DMS 273 (cell line): ENCODE results near the gene RMP24.
A peak's percentile ranks its signal among the peaks of the same experiment; 100 is the strongest.

Source experiments
- DNase-seq: peaks from one replicate; lab custom pipeline; 2025; ENCODE audit not compliant: unreplicated experiment; lab: John Stamatoyannopoulos, UW

RMP24 gene

DNA sequence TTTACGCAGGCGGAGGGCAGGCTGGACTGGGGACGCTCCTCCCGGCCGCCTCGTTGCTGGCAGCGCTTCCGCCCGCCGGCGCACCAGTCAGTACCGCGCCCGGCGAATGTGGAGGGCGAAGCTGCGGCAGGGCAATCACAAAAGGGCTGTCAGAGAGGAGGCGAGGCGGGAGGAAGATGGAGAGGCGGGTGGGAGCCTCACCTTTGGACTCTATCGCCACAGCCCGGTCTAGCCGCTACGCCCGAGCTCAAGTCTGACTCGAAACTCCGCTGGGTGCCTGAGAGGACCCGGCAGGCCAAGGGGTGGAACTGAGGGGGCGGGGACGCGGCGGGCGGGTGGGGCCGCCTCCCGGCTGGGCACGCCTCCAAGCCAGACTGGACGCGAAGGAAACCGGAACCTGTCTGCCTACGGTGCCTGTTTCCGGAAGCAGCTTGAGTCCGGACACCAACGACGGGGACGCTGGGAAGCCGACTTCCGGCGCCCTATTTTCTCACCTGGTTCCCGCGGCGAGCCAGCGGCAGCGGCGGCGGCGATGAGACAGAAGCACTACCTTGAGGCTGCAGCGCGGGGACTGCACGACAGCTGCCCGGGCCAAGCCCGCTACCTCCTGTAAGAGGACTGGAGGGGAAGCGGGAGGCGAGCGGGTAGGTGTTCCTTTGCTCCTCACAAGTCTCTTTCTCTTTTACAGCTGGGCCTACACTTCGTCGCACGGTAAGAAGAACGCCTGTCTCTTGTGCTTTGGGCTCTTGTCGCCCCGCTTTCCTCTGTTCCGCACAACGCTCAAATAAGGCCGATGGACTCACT lies at the start of gene RMP24:
TSS of gene RMP24 (plus strand) at position 483 of the 804 bp plus-strand sequence.
- DNase-seq, result peak; percentile 98

DNA sequence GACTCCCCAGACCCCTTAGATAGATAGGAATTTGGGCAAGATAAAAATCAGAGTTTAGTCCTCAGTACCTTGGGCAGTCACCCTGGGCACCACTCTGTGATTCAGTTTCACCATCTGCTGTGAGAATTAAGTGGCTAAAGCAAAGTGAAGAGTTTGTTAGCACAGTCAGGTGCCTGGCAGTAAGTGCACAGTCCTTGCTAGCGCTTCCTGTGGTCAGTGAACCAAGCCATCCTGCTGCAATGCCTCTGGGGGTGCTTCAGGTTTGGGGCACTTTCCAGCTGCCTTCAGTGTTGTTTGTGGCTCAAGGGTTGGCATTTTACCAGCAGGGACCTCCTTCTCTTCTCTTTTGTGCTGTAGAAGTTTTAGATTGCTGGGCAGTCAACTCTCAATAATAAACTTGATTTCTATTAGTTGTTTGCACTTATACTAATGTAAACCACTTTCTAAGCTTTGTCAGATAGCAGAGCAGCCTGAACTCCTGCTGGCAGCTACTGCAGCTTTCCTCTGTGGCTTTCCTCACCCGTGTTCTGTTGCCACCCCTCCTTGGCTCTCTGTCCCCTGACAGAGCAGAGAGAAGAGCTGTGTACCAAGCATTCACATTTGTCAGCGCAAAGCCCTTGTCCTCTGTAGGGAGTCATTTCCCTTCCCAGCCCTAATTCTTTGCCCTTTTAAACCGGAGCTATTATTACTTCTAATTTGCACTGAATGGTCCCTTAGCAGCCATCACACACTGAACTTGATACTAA lies 48.4 kb upstream of the RMP24 start:
- DNase-seq, result peak; percentile 45

DNA sequence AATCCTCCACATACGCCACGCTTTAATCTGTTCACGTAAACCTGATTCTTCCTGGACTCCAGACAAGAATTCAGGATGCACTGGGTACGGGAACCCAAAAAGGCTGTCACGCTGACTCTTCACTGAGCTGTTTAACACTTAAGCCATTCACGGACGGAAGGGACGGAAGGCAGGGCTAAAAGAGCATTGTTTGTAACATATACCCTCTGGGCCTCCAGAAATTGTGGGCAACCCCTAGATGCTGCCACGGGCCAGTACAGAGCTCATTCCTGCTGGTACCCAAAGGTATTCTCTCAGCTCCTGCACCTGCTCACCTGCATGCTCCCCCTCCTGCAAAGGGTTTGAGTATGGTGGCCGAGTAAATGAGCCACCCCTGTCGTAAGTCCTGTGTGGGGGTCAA lies 45.6 kb upstream of the RMP24 start:
- DNase-seq, result no peak

DNA sequence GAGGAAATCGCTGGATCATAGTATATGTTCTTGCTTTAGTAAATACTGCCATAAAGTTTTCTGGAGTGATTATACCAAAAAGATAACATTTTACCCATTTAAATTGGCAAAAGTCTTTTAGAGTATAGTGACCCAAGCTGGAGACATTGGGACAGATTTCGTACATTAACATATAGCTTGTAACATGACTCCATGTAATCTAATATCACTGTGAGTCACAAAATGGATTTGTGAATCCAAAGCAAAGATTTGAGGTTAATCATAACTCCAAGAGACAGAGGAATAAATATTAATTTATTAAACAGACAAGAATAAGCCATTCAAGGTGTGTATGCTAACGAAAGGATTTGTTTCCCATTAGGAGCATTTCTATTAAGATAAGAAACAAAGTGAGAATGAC lies 45.0 kb upstream of the RMP24 start:
- DNase-seq, result no peak

DNA sequence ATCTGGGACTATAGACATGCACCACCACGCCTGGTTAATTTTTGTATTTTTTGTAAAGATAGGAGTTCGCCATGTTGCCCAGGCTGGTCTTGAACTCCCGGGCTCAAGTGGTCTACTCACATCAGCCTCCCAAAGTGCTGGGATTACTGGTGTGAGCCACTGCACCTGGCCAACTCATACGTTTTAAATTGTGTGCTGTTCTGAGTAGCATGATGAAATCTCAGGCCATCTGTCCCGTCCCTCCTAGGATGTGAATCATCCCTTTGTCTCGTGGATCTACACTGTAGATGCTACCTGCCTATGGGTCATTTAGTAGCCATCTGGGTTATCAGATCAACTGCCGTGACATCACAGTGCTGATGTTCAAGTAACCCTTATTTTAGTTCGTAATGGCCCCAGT lies 38.5 kb upstream of the RMP24 start:
- peak; percentile 74 for DNase-seq

DNA sequence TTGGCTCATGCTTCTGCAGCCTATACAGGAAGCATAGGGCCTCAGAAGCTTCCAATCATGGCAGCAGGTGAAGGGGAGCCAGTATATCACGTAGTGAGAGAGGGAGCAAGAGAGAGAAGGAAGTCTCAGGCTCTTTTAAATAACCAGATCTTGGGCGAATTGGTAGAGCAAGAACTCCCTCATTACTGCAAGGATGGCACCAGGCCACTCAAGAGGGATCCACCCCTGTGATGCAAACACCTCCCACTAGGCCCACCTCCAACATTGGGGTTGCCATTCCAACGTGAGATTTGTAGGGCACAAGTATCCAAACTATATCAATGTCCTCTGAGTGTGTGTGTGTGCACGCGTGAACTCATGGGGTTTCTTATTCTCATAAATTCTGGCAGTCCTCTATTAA lies 37.6 kb upstream of the RMP24 start:
- peak; percentile 10 for DNase-seq

DNA sequence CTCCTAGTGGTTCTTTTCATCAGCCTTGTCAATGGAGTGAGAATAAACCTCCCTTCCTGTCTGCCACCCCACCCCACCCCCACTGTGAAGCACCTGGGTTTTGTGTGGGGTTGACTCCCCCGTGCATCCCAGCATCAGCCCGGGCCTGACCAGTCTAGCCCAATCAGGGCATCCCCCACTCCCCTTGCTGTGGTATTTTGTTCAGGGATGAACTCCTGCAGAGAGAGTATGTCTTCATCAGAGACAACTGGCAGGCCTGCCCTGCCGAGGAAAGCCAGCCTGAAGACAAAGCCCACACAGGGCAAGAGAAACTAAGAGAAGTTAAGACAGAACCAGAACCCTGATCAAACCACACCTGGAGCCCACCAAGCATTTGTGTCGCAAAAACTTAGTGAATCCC lies 36.7 kb upstream of the RMP24 start:
- DNase-seq, result no peak

DNA sequence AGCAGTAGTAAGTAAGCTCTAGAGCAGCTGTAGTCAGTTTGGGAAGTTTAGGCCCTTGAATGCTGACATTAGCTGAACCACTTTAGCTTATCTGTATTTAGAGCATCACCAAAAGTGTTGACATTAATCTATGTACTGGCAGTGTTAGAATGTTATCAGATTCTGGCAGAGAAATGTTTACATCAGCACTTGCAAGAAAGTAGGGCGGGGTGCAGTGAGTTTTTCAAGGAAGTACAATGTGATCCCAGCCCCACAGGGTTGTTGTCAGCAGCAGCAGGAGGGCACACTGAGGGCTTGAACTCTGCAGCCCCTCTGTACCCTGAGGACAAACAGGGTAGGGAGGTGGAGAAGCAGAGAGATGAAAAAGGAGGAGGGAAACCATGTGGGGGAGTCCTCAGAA lies 35.5 kb upstream of the RMP24 start:
- DNase-seq, result no peak

DNA sequence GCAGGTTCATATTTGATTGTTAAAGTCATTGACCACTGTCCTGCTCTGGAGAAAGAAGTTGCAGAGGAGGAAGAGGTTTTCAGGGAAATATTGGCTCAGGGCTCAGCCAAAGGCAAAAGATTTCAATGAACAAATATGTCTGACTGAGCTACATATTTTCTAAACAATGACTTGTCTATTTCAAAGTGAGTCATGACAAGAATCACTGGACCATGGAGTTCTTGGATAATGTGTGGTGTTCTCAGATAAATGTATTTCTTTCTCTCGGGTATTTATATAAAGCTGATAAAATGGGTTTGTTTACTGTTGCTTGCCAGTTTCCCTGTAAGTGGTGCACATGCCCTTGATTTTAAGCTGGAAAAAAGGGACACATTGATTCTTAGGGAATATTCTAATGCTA lies 34.3 kb upstream of the RMP24 start:
- DNase-seq, result no peak

DNA sequence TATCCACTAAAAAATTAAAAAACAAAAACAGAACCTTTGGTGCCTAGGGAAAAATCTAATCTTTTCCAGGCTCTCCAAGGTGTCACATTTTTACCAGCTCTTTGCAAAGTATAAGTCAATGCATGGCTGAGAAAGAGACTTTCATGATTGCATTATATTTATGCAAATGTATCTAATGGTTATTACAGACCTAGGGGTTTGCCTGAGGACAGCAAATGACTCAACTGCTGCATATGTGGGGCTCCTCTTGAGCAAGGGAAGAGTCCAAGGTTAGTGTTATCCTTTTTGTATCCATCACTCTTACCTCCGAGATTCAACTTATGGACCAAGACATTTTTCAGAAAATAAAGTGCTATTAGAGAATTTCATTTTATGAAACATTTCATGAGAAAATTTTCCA lies 33.9 kb upstream of the RMP24 start:
- no peak for DNase-seq

DNA sequence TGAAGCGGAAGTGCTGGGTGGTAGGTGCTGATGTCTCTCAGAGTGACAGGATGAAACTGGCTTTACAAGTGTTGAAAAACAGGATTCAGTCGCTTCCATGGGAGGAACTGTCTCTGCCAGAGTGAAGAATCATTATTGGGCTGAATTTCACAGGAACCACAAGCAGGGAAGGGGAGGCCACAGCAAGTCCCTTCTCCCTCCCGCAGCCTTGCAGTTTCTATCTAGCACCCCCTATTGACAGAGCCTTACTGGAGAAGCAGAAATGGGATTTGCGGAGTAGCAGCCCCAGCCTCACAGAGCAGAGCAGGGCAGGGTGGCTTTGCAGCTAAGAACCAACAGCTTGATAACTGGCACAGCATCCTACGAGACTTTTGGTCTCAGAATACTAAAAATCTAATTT lies 33.3 kb upstream of the RMP24 start:
- DNase-seq, result peak; percentile 22

DNA sequence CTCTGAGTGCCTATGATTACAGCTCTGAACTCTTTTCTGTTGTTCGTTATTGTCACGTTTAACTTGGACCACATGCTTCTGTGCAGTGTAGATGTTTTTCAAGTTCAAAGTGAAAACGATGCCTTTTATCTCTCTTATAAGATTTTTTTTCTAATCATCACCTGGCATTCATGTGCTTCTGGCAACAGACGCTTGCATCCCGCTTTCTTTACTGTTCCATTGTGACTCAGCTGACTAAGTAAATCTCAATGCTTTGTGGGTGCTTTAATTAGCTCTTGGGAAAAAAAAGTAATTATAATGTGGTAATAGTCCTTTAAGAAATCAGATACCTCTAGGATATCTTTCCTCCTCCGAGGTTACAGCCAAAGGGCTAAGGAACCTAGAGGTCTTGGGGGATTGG lies 31.2 kb upstream of the RMP24 start:
- no peak for DNase-seq

DNA sequence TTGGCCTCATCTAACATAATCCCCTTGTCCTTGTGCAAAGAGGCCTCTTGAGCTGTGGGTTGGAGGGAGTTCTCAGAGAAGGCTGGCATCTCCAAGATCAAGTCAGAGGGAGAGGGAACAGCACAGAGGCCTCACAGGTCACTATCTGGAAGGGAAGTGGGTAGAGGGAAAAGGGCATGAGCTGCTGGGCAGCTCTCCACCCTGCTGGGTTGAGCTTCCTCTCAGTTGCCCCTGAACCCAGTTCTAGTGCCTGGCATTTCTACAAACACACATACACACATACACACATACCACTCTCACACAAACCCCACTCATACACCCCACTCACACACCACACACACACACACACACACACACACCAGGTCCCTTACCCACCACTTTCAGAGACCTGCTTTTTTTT lies 30.3 kb upstream of the RMP24 start:
- DNase-seq, result no peak

DNA sequence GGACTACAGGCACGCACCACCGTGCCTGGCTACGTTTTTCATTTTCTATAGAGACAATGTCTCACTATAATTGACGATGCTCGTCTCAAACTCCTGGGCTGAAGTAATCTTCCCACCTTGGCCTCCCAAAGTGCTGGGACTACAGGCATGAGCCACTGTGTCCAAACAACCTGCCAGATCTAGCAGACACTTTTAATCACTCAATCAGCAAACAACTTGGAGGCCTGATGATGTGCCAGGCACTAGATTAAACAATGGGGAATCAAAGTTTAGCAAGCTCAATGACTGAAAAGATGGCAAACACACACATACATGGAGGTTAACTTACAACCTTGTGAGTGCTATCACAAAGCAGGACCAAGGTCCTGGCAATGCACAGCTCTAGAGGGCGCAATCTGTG lies 29.8 kb upstream of the RMP24 start:
- DNase-seq, result no peak

DNA sequence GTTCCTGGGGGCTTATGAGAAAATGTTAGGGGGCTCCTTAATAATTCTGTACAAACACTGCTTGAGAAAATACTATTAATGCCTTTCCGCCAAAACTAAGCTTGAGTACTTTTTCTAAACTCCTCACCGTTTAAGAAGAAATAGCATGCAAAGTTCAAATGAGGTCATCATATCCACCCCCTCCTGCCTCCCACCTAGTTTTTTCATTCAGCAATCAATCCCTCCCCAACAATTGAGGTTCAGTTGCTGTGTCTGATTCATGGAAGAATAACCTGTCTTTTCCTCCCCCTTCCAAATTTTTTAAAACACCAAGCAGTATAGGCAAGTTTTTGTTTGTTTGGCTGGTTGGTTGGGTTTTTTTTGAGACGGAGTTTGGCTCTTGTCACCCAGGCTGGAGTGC lies 24.4 kb upstream of the RMP24 start:
- no peak for DNase-seq

DNA sequence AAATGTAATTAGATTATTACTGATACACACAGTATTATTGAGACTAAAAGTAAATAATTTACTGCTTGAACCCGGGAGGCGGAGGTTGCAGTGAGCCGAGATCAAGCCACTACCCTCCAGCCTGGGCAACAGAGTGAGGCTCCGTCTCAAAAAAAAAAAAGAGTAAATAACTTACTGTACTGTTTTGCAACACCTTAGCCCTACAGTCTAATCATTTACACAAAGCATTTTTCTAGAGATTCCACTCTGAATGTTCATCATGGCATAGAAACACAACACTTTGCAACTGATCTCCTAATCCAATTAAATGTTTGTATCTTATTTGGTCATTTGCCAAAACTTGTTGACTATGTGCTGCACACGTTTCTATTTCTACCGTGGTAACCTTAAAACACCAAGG lies 23.4 kb upstream of the RMP24 start:
- no peak for DNase-seq

DNA sequence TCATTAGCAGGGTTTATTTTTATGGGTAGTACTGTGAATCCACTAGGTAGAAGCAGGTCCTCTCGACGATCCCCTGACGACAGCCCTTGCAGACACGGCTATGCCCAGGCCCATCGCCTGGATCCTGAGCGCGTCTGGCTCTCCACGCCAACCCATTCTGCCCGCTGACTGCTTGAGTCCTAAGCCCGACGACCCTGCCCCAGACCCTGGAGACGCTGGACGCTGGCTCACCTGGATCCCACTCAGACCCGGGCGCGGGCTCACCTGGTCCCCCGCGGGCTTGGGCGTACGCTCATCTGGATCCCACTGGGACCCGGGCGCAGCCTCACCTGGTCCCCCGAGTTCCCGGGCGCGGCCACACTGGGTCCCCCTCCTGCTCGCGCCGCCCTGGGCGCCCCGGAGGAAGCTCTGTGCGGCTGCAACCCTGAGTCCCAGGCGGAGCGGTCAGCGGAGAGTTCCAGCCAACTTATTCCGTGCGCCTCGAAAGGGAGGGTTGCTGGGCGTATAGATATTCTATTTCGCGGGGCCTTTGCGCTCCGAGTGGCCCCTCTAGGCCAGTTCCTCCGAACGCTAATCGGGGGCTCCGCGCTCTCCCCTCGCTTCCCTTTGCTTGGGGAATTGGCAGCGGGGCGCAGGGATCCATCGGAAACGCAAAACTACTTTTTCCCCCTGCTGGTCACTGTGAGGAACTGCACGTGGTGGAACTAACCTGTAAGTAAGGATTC lies 22.4 kb upstream of the RMP24 start:
- DNase-seq, result peak; percentile 91

DNA sequence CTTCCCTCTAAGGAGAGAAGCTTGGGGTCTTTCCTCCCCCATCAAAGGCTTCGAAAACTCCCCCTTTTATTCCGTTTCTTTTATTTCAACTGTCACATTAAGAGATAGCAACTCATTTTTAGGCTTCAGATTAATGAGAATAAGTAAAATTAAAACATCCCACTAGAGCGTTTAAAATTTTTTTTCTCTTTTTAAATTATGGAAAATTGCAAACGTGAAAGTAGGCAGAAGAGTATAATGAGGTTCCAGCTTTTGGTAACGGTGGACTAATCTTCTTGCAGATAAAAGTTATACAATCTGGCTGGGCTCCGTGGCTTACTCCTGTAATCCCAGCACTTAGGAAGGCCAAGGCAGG lies 21.9 kb upstream of the RMP24 start:
- DNase-seq, result no peak

DNA sequence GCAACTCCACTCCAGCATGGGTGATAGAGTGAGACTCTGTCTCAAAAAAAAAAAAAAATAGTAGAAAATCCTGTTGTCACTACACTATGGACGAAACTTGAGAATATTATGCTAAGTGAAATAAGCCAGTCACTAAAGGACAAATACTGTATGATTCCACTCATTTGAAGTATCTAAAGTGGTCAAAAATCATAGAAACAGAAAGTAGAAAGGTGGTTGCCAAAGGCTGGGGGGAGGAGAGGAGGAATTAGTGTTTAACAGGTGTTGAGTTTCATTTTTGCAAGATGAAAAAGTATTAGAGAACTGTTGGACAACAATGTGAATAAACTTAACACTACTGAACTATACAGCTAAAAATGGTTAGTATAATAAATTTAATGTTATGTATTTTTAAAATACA lies 18.8 kb upstream of the RMP24 start:
- DNase-seq, result no peak

DNA sequence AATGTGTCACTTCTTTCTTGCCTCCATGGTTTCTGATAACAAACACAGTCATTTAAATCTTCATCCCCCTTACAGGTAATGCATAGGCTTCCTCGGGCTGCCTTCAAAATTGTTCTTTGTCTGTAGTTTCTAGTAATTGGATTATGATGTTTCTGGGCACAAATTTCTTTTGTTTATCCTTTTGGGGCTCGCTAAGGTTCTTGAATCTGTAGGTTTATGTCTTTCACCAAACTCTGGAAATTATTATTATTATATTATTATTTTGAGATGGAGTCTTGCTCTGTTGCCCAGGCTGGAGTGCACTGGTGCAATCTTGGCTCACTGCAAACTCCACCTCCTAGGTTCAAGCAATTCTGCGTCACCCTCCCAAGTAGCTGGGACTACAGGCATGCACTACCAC lies 16.3 kb upstream of the RMP24 start:
- DNase-seq, result no peak

DNA sequence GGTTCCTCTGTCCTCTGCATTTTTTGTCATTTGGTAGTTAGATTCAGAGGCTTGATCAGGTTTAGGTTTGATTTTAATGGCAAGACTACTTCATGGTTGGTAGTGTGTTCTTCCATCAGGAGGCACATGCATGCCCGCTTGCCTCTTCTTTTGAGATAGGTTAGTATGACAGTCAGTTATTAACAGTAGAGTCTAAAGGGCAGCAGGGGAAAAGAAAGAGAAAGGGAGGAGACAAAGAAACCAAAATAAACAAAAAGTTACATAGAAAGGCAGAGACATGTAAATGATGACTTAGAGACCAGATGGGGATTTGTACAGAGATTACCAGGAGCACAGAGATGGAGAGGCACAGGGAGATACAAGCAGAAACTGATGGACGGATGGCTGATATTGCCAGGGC lies 10.2 kb upstream of the RMP24 start:
- DNase-seq, result no peak

DNA sequence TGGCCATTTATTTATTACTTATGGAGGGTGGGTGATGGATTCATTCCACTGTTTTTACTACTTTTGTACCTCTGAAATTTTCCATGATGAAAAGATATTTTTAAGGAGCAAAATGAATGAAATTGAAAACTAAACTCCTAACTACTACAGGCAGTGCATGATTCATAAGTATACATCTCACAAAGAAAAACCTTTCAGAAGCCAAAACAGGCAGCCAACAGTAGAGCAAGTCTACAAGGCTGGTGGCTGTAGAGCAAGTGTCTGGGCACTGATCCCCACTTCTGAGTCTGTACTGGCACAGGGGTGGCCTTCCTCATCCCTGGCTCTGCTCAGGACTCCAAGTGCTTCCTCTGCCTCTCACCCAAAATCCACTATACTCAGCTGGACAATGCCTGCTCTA lies 8.2 kb upstream of the RMP24 start:
- no peak for DNase-seq
